Stimulated activated naive CD8-positive, alpha-beta T cell treated with anti-CD3 and anti-CD28 coated beads, Interleukin-15, Interleukin-2, amounts not matched to agents 100 ng/mL and 50 ng/mL, for 24 hours (primary cell): ENCODE measurements around the gene MIPEP.

Experiments used
- H3K27ac Mint-ChIP-seq: one replicate; pipeline ENCODE4 v1.8.0; 2021; ENCODE audit warnings: mild to moderate bottlenecking, mixed read lengths
- H3K27me3 Mint-ChIP-seq: one replicate; pipeline ENCODE4 v1.8.0; 2021; ENCODE audit warnings: mixed read lengths
- H3K36me3 Mint-ChIP-seq: one replicate; pipeline ENCODE4 v1.8.0; 2021; ENCODE audit warnings: low read depth, mixed read lengths
- H3K4me1 Mint-ChIP-seq: one replicate; pipeline ENCODE4 v1.8.0; 2021; ENCODE audit warnings: low read depth, mixed read lengths
- H3K4me3 Mint-ChIP-seq: one replicate; pipeline ENCODE4 v1.8.0; 2021; ENCODE audit warnings: mild to moderate bottlenecking, mixed read lengths
- H3K9me3 Mint-ChIP-seq: one replicate; pipeline ENCODE4 v1.8.0; 2021; ENCODE audit warnings: mixed read lengths

MIPEP gene

GRCh38 chr13:23870356-23871140 lies 18.7 kb downstream of the MIPEP start:
- no peaks in the 10 kb centered on the region for H3K4me1 Mint-ChIP-seq
- H3K9me3 Mint-ChIP-seq = no peaks in the 10 kb centered on the region
- peaks cover 4% of the 10 kb centered on the region for H3K36me3 Mint-ChIP-seq
- no peak overlapping the region for H3K27ac Mint-ChIP-seq
- H3K27me3 Mint-ChIP-seq = no peaks in the 10 kb centered on the region
- no peak overlapping the region for H3K4me3 Mint-ChIP-seq

GRCh38 chr13:23868521-23868920 lies 20.7 kb downstream of the MIPEP start:
- Mint-ChIP-seq H3K9me3 (no peaks in the 10 kb centered on the region), H3K27me3 (no peaks in the 10 kb centered on the region), H3K4me3 (no peak overlapping the region), H3K36me3 (peaks cover 5% of the 10 kb centered on the region), H3K27ac (no peak overlapping the region), H3K4me1 (no peaks in the 10 kb centered on the region)

- Mint-ChIP-seq H3K36me3 (peaks cover 4% of the 10 kb centered on the region), H3K27ac (no peak overlapping the region)
These were observed 22.1 kb downstream of the MIPEP start for GRCh38 chr13:23867027-23867491.

GRCh38 chr13:23866420-23867026 lies 22.7 kb downstream of the MIPEP start:
- no peaks in the 10 kb centered on the region for H3K9me3 Mint-ChIP-seq
- no peaks in the 10 kb centered on the region for H3K27me3 Mint-ChIP-seq
- H3K27ac Mint-ChIP-seq = no peak overlapping the region
- no peaks in the 10 kb centered on the region for H3K4me1 Mint-ChIP-seq
- peaks cover 4% of the 10 kb centered on the region for H3K36me3 Mint-ChIP-seq
- H3K4me3 Mint-ChIP-seq = no peak overlapping the region

More at GRCh38 chr13:23867027-23867491, 22.1 kb downstream of the MIPEP start:
- no peaks in the 10 kb centered on the region for H3K9me3 Mint-ChIP-seq
- no peaks in the 10 kb centered on the region for H3K4me1 Mint-ChIP-seq
- no peak overlapping the region for H3K4me3 Mint-ChIP-seq
- no peaks in the 10 kb centered on the region for H3K27me3 Mint-ChIP-seq

- Mint-ChIP-seq H3K27ac (no peak overlapping the region), H3K4me1 (no peaks in the 10 kb centered on the region), H3K9me3 (no peaks in the 10 kb centered on the region), H3K4me3 (no peak overlapping the region), H3K36me3 (peaks cover 4% of the 10 kb centered on the region), H3K27me3 (no peaks in the 10 kb centered on the region)
These were observed 23.3 kb downstream of the MIPEP start for GRCh38 chr13:23865906-23866305.

- no peak overlapping the region for H3K27ac Mint-ChIP-seq
- no peak overlapping the region for H3K4me3 Mint-ChIP-seq
- H3K27me3 Mint-ChIP-seq = no peaks in the 10 kb centered on the region
- no peaks in the 10 kb centered on the region for H3K9me3 Mint-ChIP-seq
- peaks cover 9% of the 10 kb centered on the region for H3K36me3 Mint-ChIP-seq
- H3K4me1 Mint-ChIP-seq = no peaks in the 10 kb centered on the region
These were observed 24.2 kb downstream of the MIPEP start for GRCh38 chr13:23865026-23865425.

GRCh38 chr13:23861310-23861709 lies 27.9 kb downstream of the MIPEP start:
- Mint-ChIP-seq H3K4me1 (no peaks in the 10 kb centered on the region), H3K27ac (no peak overlapping the region), H3K4me3 (no peak overlapping the region), H3K36me3 (peaks cover 29% of the 10 kb centered on the region), H3K9me3 (no peaks in the 10 kb centered on the region), H3K27me3 (no peaks in the 10 kb centered on the region)

GRCh38 chr13:23859904-23860303 lies 29.3 kb downstream of the MIPEP start:
- Mint-ChIP-seq H3K27ac (no peak overlapping the region), H3K4me1 (no peaks in the 10 kb centered on the region), H3K9me3 (no peaks in the 10 kb centered on the region), H3K4me3 (no peak overlapping the region), H3K36me3 (peaks cover 39% of the 10 kb centered on the region), H3K27me3 (no peaks in the 10 kb centered on the region)

- Mint-ChIP-seq H3K36me3 (peaks cover 39% of the 10 kb centered on the region), H3K4me3 (no peak overlapping the region)
These were observed 29.7 kb downstream of the MIPEP start for GRCh38 chr13:23859455-23859854.

GRCh38 chr13:23858546-23858945 lies 30.7 kb downstream of the MIPEP start:
- H3K9me3 Mint-ChIP-seq = no peaks in the 10 kb centered on the region
- peaks cover 42% of the 10 kb centered on the region for H3K36me3 Mint-ChIP-seq
- H3K4me3 Mint-ChIP-seq = no peak overlapping the region
- H3K4me1 Mint-ChIP-seq = no peaks in the 10 kb centered on the region
- no peak overlapping the region for H3K27ac Mint-ChIP-seq
- no peaks in the 10 kb centered on the region for H3K27me3 Mint-ChIP-seq

More at GRCh38 chr13:23859455-23859854, 29.7 kb downstream of the MIPEP start:
- H3K9me3 Mint-ChIP-seq = no peaks in the 10 kb centered on the region
- no peak overlapping the region for H3K27ac Mint-ChIP-seq
- no peaks in the 10 kb centered on the region for H3K27me3 Mint-ChIP-seq
- H3K4me1 Mint-ChIP-seq = no peaks in the 10 kb centered on the region

GRCh38 chr13:23856008-23856750 lies 33.0 kb downstream of the MIPEP start:
- no peaks in the 10 kb centered on the region for H3K4me1 Mint-ChIP-seq
- H3K9me3 Mint-ChIP-seq = no peaks in the 10 kb centered on the region
- H3K27me3 Mint-ChIP-seq = no peaks in the 10 kb centered on the region
- no peak overlapping the region for H3K4me3 Mint-ChIP-seq
- H3K27ac Mint-ChIP-seq = no peak overlapping the region
- peaks cover 44% of the 10 kb centered on the region for H3K36me3 Mint-ChIP-seq

GRCh38 chr13:23855360-23855759 lies 33.8 kb downstream of the MIPEP start:
- Mint-ChIP-seq H3K36me3 (peaks cover 49% of the 10 kb centered on the region), H3K27me3 (no peaks in the 10 kb centered on the region), H3K4me1 (peaks cover 3% of the 10 kb centered on the region), H3K4me3 (no peak overlapping the region), H3K27ac (no peak overlapping the region), H3K9me3 (no peaks in the 10 kb centered on the region)

GRCh38 chr13:23852351-23852750 lies 36.8 kb downstream of the MIPEP start:
- Mint-ChIP-seq H3K27ac (no peak overlapping the region), H3K4me1 (peaks cover 20% of the 10 kb centered on the region), H3K27me3 (no peaks in the 10 kb centered on the region), H3K9me3 (no peaks in the 10 kb centered on the region), H3K4me3 (no peak overlapping the region), H3K36me3 (peaks cover 42% of the 10 kb centered on the region)

GRCh38 chr13:23851106-23851505 lies 38.1 kb downstream of the MIPEP start:
- Mint-ChIP-seq H3K36me3 (peaks cover 42% of the 10 kb centered on the region), H3K27me3 (no peaks in the 10 kb centered on the region), H3K4me1 (peaks cover 28% of the 10 kb centered on the region)

GRCh38 chr13:23850134-23850533 lies 39.1 kb downstream of the MIPEP start:
- peaks cover 31% of the 10 kb centered on the region for H3K4me1 Mint-ChIP-seq
- H3K27me3 Mint-ChIP-seq = no peaks in the 10 kb centered on the region
- no peak overlapping the region for H3K4me3 Mint-ChIP-seq

More at GRCh38 chr13:23851106-23851505, 38.1 kb downstream of the MIPEP start:
- no peak overlapping the region for H3K27ac Mint-ChIP-seq
- H3K4me3 Mint-ChIP-seq = no peak overlapping the region
- no peaks in the 10 kb centered on the region for H3K9me3 Mint-ChIP-seq

More at GRCh38 chr13:23850134-23850533, 39.1 kb downstream of the MIPEP start:
- H3K9me3 Mint-ChIP-seq = no peaks in the 10 kb centered on the region
- peak overlapping the region; percentile 1 for H3K27ac Mint-ChIP-seq
- peaks cover 35% of the 10 kb centered on the region for H3K36me3 Mint-ChIP-seq
